Pancreas (tissue), 10 donors: ENCODE data around the gene SGK2. TPM values are rescaled to one million over a fixed set of nuclear protein-coding genes. Genes with fewer than 3 reads are reported as not detected.

Source experiments
- ATAC-seq, 4 donors: fragments of 200-7000 bp; cut with Tn5 transposase; one replicate each; pipeline versions ENCODE4 v1.8.0 to v1.9.1; 2020; ENCODE audit warnings: mild to moderate bottlenecking in 4 of 4, moderate library complexity in 4 of 4
- DNase-seq, 6 donors: peaks; one replicate each; pipeline ENCODE4 v3.0.0-alpha.2; 2020
- FAIRE-seq: peaks from 2 replicates; lab custom pipeline; 2012; peaks lifted over from hg19 to GRCh38; lab: Jason Lieb, UNC
- H3K27ac ChIP-seq, 4 donors: fragments of 200-600 bp; sonication (generic); 1 replicate in 3 of 4; 2 replicates in 1 of 4; pipeline versions ENCODE4 v1.5.0 to v1.8.0; 2020
- H3K27me3 ChIP-seq, 4 donors: fragments of 200-600 bp; one replicate each; pipeline ENCODE4 v1.8.0; 2021
- H3K36me3 ChIP-seq, 3 donors: fragments of 200-600 bp; sonication (generic) in 1 of 3; one replicate each; pipeline versions ENCODE4 v1.5.0 to v1.8.0; 2020 to 2021
- H3K4me1 ChIP-seq, 3 donors: fragments of 200-600 bp; one replicate each; pipeline ENCODE4 v1.8.0; 2021
- H3K4me3 ChIP-seq, 4 donors: fragments of 200-600 bp; sonication (generic) in 2 of 4; one replicate each; pipeline versions ENCODE4 v1.5.0 to v1.8.0; 2020 to 2021
- H3K9me3 ChIP-seq, 4 donors: fragments of 200-600 bp; one replicate each; pipeline ENCODE4 v1.8.0; 2021
- CTCF ChIP-seq, 4 donors: fragments of 200-600 bp; sonication (generic) in 3 of 4; IDR thresholded peaks; one replicate each; pipeline versions ENCODE4 v1.5.0 to v1.8.0; 2021; ENCODE audit warnings: antibody characterized with exemption in 4 of 4
- WGBS, 2 donors: extraction: QIAGEN DNeasy Blood & Tissue Kit; methylation state at CpG; one replicate each; pipeline ENCODE4 v1.1.7; 2013; 5-methylcytosine and 5-hydroxymethylcytosine counted together
- intact Hi-C, 3 donors: fragments of 100-400 bp; cut with DNase I; formaldehyde crosslinking; loops; one replicate each; pipeline versions ENCODE4 v1.11.1 to v1.14.2; 2022
- polyA plus RNA-seq, 2 donors: library from polyadenylated mRNA; stranded (reverse); fragments of 200-250 nt; gene quantifications; one replicate each; pipeline ENCODE4 v1.2.3, GENCODE V29; 2013
- total RNA-seq, 6 donors: library from RNA; stranded (reverse); fragmentation: NEBNext Ultra II Directional in 4 of 6; extraction: Animal tissue kit (Norgen Biotek cat#: 25700) in 4 of 6; gene quantifications; one replicate each; pipeline versions ENCODE4 v1.2.1 to v1.2.4, GENCODE V29; 2021 to 2023
- donor health status: healthy with polysubstance abuse.
- donor health status: DM: no; HTN: no; CAD: no; lungs with moderate emphysema.
- donor health status: DM: no; HTN: no; CAD: no.
- donor health status: control.
- donor health status: control.
- donor health status: Bipolar disorder and iron deficiency.
- donor health status: DM: yes; HTN: yes; CAD: no.
- donor health status: DM: no; HTN: no; CAD: no.
- donor health status: DM: no; HTN: no; CAD: no.
- donor health status: DM: yes; HTN: yes; CAD: no.

Gene SGK2
- total and polyA plus RNA-seq, 8 donors, result 10.8 to 21.6 (median 14.7) TPM

- FAIRE-seq (no peak), ATAC-seq (no peak), DNase-seq (no peak)
- Histone ChIP-seq H3K27me3 (no peaks in the 10 kb centered on the region), H3K4me1 (no peaks in the 10 kb centered on the region), H3K9me3 (no peaks in the 10 kb centered on the region), H3K27ac (no peak overlapping the region), H3K4me3 (no peak overlapping the region), H3K36me3 (no peaks in the 10 kb centered on the region)
- intact Hi-C loops, result loop anchor here in 1 of 3 donors (10.0 kb wide), 1 partner anchor 544 kb away; no protein-coding TSS in a partner anchor
- no peak for TF ChIP-seq CTCF (IDR thresholded peaks at IDR 0.05)
These were observed 27.8 kb upstream of the SGK2 start for GRCh38 chr20:43531091-43531443.

DNA sequence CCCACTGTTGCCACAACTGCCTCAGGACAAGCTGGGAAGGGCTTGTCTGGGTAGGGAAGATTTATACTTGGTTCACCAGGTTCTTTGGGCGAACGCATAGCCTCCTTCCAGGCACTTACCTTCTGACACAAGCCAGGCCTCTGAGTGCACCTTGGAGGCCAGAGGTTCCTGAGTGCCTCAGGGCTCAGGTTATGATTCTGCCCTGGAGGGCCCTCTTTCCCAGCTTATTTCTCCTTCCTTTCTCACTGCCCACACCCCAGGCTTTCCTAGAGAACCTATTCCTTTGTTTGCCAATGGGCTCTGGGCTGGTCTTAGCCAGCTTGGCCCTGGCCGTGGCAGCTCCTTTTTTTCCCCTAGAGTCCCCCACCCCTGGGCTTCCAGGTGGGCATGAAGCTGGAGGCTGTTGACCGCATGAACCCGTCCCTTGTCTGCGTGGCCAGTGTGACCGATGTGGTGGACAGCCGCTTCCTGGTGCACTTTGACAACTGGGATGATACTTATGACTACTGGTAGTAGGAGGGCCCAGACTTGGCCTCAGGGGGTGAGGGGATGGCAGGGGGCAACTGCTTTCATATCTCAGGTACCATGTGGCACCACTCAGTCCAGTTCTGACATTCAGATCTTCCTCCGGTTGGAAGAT lies 26.3 kb upstream of the SGK2 start:
- Histone ChIP-seq H3K9me3 (no peaks in the 10 kb centered on the region), H3K27ac (no peak overlapping the region), H3K36me3 (no peaks in the 10 kb centered on the region), H3K4me3 (no peak overlapping the region), H3K27me3 (no peaks in the 10 kb centered on the region), H3K4me1 (no peaks in the 10 kb centered on the region)
- DNase-seq, result no peak
- FAIRE-seq, result no peak
- WGBS, 2 donors, result 95 to 97% methylated on average over 9 of the region's 9 CpGs
- intact Hi-C loops, result loop anchor here in 1 of 3 donors (10.0 kb wide), 1 partner anchor 542 kb away; no protein-coding TSS in a partner anchor
- no peak for ATAC-seq
- no peak for TF ChIP-seq CTCF (IDR thresholded peaks at IDR 0.05)

GRCh38 chr20:43533060-43533459 lies 25.8 kb upstream of the SGK2 start:
- Histone ChIP-seq H3K36me3 (no peaks in the 10 kb centered on the region), H3K4me1 (peaks cover 0 to under 1% (median 0%) of the 10 kb centered on the region in 3 donors), H3K4me3 (no peak overlapping the region), H3K27me3 (no peaks in the 10 kb centered on the region), H3K9me3 (no peaks in the 10 kb centered on the region), H3K27ac (no peak overlapping the region)
- intact Hi-C loops, result loop anchor here in 1 of 3 donors (10.0 kb wide), 1 partner anchor 542 kb away; no protein-coding TSS in a partner anchor
- ATAC-seq, result no peak
- FAIRE-seq, result no peak
- TF ChIP-seq CTCF (IDR thresholded peaks at IDR 0.05), result no peak
- no peak for DNase-seq

GRCh38 chr20:43534016-43534415 lies 24.8 kb upstream of the SGK2 start:
- Histone ChIP-seq H3K27ac (no peak overlapping the region), H3K9me3 (no peaks in the 10 kb centered on the region), H3K36me3 (no peaks in the 10 kb centered on the region), H3K27me3 (no peaks in the 10 kb centered on the region), H3K4me1 (peaks cover 0 to 10% (median 6%) of the 10 kb centered on the region in 3 donors), H3K4me3 (no peak overlapping the region)
- DNase-seq (no peak), FAIRE-seq (no peak), ATAC-seq (no peak)
- 86 to 87% methylated on average over 7 of the region's 7 CpGs for WGBS, 2 donors
- intact Hi-C loops, result loop anchor here in 1 of 3 donors (10.0 kb wide), 1 partner anchor 541 kb away; no protein-coding TSS in a partner anchor
- no peak for TF ChIP-seq CTCF (IDR thresholded peaks at IDR 0.05)

DNA sequence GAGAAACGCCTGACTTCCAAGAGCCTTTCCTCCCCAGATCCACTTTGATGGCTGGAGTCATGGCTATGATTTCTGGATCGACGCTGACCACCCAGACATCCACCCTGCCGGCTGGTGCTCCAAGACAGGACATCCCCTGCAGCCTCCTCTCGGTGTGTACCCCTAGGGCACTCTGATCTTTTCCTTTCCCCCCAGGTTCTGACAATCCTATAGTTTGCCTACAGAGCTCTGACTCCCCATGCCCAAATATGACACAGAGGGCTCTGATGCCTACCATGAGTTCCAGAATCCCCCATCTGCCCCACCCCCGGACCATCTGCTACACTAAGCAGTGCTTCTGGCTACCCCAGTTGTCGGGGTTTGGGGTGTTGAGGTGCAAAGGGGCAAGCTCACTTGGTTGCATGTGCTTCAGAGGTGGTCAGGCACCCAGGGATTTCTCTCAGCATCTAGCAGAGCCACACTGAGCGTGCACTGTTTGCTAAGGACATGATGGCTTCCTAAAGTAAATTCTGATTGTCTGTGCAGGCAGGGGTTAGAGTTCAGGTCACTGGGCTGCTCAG lies 24.0 kb upstream of the SGK2 start:
- no peak for FAIRE-seq

More for the DNA sequence above, 24.0 kb upstream of the SGK2 start:
- Histone ChIP-seq H3K4me1 (peaks cover 0 to 16% (median 6%) of the 10 kb centered on the region in 3 donors), H3K27me3 (no peaks in the 10 kb centered on the region), H3K36me3 (no peaks in the 10 kb centered on the region), H3K4me3 (no peak overlapping the region), H3K9me3 (no peaks in the 10 kb centered on the region), H3K27ac (no peak overlapping the region)
- ATAC-seq (no peak), DNase-seq (no peak)
- intact Hi-C loops, result loop anchor here in 1 of 3 donors (5.0 to 10.0 kb wide), 2 partner anchors 157 to 540 kb away; no protein-coding TSS in a partner anchor
- WGBS, 2 donors, result 86 to 89% methylated on average over 8 of the region's 8 CpGs
- TF ChIP-seq CTCF (IDR thresholded peaks at IDR 0.05), result no peak
